NCI-H1417 treated with DMSO at 0.1 percent for 48 hours (cell line): ENCODE results near the gene SH3GL3.

ENCODE experiments used
- DNase-seq: peaks from one replicate; lab custom pipeline; 2025; lab: John Stamatoyannopoulos, UW

The SH3GL3 gene

DNA sequence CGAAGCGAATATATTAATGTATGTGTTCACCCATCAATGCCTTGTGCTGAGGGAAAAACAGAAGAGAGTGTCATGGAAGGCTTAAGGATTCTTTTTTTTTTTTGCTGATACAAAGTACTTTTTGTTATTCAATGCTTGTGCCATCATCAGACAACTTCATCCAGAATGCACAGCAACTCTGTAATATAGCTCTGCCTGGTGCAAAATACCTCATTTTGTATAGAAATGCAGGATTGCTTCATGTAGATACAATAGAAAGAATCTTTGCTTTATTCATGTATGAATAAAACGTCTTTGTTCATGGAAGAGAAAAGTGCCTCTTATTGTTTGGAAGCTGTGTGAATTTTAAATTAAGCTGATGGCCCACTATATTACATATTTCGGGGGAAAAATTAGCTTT lies 62.9 kb downstream of the SH3GL3 start:
- no peak for DNase-seq

DNA sequence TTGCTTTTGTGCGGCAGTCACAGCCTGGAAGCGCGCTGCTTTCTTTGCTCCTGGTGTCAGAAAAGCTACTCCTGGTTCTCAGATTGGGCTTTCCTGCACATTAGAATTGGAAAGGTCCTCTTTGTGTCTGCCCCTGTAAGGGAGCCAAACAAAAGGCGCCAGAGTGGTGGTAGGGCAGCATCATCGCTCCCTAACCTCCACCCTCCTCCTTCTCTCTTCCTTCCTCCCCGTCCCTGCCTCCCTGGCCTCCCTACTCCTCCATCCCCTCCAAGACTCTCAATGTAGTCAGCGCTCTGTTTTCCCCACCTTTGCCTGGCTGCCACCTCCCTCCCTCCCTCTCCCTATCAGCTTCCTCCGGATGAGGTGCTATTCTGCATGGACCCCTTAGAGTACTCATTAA lies 65.3 kb downstream of the SH3GL3 start:
- no peak for DNase-seq

DNA sequence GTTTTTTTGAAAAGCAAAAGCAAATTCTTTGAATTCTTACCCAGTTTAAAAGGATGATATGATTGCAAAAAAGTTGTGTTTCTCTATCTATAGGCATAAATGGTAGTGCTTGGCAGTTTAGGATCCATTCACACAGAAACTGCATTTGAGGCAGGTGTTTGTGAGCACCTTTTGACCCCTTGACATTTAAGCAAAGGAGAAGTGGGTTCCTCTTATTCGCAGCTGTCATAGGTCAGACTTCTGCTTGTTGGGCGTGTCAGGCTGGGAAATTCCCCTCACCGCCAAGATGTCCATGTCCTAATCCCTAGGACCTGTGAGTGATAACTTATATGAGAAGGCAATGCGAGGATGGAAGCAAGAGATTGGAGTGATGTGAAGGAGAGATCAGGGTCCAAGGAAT lies 67.4 kb downstream of the SH3GL3 start:
- no peak for DNase-seq

DNA sequence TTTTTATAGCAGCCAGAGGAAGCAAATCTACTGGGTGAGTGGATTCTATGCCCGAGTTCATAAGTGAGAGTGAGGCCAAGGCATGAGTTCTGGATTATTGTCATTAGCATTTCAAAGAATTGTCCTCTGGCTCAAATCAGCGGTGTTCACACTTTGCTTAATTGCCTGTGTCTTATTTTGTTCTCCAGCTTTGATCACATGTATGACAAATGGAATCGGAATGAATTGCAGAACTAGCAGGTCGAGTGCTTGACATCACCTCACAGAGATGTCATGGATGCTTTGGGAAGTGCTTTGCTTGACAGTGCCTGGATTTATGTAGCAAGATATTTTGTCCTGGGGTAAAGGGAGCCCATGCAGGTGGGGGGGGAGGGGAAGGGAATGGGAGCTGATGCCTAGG lies 68.0 kb downstream of the SH3GL3 start:
- DNase-seq, result no peak

DNA sequence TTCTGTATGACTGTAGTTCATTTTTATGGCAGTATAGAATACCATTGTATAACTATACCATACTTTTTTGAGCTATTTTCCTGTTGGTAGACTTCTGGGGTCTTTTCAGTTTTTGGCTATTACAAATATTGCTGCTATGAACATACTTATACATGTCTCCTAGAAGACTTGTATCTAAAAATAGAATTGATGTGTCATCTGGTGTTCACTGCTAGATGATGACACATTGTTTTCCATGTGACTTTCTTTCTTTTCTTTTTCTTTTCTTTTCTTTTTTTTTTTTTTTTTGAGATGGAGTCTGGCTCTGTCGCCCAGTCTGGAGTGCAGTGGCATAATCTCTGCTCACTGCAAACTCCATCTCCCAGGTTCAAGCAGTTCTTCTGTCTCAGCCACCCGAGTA lies 69.8 kb downstream of the SH3GL3 start:
- no peak for DNase-seq

DNA sequence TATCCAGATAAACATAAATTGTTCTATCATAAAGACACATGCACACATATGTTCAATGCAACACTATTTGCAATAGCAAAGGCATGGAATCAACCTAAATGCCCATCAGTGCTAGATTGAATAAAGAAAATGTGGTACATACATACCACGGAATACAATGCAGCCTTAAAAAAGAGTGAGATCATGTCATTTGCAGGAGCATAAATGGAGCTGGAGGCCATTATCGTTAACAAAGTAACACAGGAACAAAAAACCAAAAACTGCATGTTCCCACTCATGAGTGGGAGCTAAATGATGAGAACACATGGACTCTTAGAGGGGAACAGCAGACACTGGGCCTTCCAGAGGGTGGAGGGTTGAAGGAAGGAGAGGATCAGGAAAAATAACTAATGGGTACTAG lies 79.2 kb downstream of the SH3GL3 start:
- DNase-seq, result no peak

DNA sequence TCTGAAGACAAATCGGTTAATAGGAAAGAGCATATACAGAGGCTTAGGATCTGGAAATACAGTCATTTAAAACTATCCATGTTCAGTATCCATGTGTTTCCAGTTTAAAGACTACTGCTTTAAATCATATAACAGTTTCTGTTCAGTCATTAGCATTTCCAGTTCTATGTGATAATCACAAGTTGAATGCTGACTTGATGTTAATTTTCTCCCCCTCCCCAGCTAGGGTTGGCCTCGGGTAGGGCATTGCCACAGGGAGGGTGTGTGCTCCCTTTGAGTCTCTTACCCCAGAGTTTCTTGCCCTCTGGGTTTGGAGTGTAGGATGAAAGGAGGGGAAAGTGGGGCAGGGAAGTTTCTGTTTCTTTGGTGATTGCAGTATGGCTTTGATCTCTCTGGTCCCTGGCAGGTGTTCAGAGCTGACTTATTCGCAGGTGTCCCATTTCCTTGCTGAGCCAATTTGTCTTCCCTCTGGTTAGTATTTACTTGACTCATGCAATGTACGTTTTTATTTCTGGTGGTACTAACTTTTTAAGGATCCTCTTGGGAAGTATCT lies 86.3 kb downstream of the SH3GL3 start:
- no peak for DNase-seq

DNA sequence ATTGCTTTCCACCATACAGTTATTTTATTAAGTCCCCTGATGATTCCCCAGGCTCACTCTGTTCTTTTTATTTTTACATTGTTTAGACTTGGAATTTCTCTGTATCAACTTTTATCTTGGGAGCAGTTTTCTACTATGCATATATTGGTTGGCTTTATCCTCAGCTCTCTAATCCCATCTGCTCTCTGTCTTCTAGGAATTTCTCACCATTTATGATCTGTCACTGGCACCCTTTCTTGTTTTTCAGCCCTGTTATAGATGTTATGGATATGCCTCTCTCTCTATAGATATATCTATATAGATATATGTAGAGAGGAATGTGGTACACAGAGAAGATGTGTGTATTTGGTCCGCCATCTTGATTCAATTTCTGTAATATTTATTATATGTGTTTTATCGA lies 90.5 kb downstream of the SH3GL3 start:
- DNase-seq, result no peak

DNA sequence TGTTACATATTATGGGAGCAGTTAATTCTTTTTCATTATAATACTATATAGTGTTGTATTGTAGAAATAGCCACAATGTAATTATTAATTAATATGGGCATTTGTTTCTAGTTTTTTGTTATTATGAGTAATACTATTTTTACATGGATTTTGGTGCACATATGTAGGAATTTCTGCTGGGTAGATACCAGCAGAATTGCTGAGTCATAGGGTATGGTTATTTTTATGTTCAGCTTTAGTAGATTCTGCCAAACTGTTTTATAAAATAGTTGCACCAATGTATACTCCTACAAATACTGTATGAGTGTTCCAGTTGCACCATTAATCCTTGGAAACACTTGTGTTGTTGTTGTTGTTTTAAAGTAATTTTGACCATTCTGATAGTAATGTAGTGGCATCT lies 91.5 kb downstream of the SH3GL3 start:
- DNase-seq, result no peak

DNA sequence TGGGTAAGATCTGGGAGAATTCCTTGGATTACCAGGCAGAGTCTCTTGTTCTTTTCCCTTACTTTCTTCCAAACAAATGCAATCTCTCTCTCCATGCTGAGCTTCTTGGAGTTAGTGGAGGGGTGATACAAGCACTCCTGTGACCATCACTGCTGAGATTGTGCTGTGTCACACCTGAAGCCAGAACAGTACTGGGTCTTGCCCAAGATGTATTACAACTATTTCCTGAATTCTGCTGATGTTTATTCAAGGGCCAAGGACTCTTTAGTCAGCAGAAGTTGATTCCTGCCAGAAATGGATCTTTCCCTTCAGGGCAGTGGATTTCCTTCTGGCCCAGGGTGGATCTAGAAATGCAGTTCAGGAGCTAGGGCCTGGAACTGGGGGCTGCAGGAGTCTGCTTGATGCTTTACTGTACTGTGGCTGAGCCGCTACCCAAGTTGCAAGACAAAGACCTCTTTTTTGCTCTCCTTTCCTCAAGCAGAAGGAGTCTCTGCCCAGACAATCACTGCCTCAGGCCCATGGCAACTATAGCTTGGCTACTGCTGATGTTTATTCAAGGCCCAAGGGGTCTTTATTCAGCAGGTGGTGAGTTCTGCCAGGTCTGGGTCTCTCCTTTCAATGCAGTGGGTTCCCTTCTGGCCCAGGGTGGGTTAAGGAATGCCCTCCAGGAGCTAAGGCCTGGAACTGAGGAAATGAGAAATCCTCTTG lies 98.8 kb downstream of the SH3GL3 start:
- no peak for DNase-seq

DNA sequence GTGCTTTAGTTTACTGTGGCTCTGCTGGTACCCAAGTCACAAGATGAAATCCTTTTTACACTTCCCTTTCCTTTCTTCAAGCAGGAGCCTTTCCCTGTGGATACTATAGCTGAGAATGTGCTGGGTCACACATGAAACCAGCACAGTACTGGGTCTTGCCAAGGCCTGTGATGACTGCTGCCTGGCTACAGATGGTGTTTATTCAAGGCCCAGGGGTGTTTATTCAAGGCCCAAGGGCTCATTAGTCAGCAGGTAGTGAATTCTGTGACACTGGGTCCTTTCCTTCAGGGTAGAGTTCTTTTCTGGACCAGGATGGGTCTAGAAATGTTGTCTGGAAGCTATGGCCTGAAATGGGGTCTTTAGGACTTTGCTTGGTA lies 99.4 kb downstream of the SH3GL3 start:
- no peak for DNase-seq

DNA sequence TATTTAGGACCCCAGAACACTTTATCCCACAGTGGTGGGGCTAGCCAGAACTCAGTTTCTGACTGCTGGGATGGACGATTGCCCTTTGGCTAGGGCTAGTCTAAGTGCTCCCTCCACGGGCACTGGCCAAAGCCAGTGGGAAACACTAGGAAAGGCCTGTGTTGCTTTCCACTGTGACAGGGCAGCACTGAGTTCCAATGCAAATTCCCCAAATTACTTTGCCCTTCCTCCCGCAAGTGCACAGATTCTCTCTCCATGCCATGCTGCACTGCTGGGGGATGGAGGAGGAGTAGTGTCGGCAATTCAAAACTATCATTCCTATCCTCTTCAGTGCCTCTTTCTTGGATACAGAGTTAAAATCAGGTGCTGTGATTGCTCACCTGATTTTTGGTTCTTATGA lies 100.0 kb downstream of the SH3GL3 start:
- no peak for DNase-seq

DNA sequence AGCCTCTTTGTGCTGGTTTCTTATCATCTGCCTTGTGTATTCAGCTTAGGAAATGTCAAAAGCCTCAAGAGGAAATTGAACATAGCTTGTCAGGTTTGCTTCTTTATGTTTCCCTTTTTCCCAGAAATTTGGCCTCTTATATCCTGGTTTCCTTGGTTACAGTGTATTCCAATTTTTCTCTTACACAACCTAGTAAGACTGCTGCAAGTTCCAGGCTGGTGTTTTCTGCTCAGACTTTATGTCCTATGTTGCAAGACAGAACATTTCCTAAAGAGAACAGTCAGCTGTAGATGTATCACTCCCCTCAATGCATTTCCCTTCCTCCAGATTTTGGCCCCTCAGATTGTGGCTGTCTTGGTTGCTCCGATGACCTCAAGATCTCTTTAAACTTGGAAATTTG lies 102.5 kb downstream of the SH3GL3 start:
- DNase-seq, result no peak

DNA sequence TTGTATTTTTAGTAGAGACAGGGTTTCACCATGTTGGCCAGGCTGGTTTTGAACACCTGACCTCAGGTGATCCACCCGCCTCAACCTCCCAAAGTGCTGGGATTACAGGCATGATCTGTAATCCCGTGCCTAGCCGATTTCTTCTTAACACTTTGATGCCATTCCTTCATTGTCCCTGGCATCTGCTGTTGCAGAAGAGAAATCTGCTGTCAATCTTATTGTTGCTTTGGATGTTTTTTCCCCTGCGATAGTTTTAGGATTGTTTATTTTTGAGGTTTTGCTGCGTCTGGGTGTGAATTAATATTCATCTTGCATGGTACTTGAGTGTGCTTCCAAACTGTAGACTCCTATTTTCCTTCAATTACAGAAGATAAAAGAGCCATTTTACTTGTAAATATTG lies 107.4 kb downstream of the SH3GL3 start:
- DNase-seq, result no peak

DNA sequence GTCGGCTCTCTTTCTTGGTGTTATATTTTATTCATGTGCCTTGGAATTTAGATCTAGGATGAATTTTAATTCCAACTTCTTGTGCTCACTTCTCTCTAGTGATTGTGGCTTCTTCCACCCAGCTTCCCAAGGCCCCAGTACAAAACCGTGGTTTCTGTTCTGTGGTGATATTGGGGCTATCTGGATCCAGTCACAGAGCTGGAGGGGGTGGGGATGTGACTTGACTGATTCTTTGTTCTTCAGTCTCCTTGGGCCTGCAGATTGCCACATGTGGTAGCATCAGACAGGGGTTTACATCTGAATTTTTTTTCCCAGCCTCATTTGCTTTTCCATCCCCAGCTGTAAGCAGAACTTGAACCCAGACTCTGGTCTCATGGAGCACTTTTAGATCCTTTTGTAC lies 108.2 kb downstream of the SH3GL3 start:
- no peak for DNase-seq

DNA sequence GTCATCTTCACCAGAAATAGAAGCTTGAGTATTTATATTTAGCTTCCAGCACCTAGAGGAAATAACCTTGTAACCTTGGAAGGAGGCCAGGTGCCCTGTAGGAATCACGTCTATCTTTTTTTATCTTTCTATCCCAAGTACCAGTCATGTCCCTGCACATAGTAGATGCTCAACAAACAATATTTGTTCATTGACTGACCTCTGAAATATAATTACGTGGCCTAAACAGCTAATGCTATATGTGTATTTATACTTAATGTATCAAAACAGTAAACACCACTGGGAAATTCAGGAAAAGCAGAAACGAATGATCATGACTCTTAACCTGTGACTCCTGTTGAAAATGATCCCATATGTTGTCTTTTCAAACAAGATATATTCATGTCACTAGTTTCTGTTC lies 108.9 kb downstream of the SH3GL3 start:
- DNase-seq, result no peak

DNA sequence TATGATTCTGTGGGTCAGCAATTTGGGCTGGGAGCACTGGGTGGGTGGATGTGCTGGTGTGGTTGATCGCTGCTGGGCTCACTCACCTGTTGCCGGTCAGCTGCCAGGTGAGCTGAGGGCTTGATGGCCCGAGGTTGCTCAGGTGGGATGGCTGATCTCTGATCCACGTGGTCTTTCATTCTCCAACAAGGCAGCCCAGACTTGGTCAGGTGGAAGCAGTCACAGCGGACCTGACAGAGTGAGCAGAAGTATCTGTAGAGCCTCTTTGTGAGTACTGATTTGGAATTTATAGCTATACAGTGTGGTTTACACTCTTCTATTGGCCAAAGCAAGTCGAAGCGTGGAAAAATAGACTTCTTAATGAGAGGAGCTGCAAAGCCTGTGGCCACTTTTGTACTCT lies 109.6 kb downstream of the SH3GL3 start:
- DNase-seq, result no peak

DNA sequence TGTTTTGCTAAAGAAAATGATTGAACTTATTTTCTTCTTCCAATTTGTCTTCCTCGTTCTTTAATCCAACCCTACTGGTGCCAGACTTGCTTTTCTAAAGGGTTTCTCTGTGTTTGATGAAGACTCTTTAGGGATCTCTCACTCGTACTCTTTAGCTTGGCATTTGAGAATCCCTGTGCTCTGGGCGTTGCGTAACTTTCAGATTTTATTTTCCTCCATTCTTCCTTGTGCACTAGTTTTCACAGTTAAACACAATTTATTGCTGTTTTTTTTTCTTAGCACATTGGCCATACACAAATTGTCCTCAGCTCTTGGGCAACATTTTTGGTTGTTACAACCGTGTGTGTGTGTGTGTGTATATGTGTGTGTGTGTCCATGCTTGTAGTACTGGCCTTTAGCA lies 111.0 kb downstream of the SH3GL3 start:
- DNase-seq, result no peak

DNA sequence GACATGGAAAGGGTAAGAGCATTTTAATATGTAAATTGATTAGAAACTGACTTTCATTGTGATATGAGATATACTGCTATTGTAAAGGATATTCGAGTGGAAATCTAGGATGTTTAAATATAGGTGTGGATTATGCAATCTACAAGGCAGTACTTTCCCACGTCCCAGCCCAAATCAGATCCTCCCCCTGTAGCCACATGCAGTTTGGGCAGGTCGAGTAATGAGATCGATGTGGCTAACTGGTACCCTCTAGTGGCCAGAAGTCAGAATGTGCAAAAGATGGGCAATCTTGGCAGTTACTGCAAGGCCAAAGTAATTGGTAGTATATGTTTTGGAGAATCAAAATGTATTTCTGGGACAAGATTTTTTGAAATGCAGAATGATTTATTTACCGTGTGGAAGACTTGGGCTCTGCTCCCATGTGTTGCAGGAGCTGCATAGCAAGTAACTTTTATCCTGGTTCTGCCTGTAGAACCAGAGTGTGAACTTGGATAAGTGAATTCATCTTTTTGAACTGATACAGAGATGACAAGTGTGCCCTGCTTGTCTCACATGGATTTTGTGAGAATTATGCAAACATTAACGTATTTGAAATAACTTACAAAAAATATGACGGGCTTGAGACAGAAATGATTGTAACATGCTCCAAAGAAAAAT lies 112.3 kb downstream of the SH3GL3 start:
- no peak for DNase-seq

DNA sequence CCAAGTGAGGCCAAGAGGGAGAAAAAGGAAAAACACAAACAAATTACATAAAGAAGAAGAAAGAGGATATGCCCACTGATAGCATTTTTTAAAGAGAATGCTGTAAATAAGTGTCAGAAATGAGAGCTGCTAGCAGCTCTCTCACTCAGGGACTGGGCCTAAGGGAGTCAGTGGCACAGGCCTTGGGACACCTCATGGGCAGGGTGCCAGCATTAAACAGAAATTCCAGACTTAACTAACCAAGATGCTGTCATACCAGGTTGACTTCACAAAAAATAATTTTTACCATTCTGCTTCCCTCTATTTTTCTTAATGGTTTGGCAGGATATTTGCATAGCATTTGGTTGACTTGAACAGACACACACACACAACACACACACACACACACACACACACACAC lies 114.5 kb downstream of the SH3GL3 start:
- DNase-seq, result no peak

DNA sequence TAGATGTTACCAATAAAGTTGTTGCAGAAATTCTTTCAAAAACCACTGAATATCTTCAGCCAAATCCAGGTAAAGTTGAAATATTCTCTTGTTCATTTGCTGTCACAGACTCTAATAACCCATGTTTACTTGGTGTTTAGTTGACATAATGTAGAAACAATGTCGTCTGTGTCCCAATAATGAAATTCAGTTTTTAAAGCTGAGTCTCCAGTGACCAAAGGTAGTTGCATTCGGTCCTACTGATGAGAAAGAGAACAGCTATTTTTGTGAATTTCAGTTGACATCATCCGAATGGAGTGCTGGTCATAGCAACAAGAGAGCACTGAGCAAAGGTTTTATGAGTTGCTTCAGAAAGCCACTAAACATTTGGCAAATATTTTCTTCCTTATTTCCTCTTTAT lies 118.0 kb downstream of the SH3GL3 start:
- DNase-seq, result no peak

DNA sequence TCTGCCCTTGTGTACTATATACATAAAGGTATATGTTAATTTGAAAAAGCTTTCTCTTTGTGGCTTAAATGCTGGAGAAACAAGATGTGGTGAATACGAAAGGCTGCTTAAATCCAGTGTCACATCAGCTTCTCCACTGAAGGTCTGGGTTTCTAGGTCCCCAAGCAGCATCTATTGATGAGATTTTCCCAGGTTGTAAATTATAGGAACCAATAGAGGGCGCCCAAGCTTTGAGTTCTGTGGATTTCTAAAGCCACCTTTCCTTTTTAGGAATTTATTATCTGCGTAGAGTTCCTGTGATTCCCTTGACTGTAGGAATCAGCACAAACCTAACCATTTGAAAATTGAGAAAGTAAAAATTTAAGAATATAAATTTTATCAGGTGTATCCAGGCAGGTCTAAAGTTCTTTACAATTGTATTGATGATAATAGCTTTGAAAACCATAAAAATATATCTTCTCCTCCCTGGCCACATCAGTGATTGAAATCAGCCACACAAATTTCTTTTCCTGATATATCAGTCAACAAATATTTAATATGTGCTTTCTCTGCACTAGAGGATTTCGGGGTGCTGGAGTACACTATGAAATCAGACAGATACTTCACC lies 118.5 kb downstream of the SH3GL3 start:
- DNase-seq, result no peak

DNA sequence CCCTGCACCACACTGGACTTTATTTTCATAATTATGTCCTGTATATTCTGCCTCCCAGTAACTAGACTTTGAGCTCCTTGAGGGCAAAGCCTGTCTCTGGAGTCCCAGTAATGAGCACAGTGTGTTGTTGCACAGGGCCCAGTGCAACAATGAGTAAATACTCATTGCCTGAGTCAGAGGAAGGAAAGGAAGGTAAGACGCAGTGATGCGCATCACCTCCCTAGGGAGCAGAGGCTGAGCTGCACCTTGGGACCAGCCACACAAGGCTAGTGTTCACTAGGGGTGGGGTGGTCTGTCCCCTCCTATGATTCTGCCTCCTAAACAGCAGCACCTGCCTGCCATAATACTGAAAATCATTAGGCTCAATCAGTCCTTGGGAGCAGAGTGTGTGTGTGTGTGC lies 120.2 kb downstream of the SH3GL3 start:
- DNase-seq, result no peak

DNA sequence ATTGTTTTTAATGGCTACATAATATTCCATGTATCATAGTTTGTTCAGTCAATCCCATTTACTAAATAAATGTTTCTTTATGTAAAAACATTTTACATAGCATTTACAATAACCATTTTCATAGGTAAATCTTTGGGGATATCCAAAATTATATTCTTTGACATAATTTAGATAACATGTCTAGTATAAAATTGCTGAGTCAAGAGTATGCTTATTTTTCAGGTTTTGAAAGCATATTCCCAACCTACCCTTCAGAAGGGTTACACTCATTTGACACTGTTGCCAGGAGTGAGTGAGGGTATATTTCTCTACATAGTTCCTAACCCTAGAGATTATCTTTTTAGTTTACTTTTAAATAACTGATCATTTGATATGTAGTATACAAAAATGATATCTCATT lies 122.2 kb downstream of the SH3GL3 start:
- DNase-seq, result no peak
